ES-I3 (cell line): Measurements from ENCODE around the gene NEAT1.

Source experiments
- H3K36me3 ChIP-seq: 2 replicates; pipeline ENCODE4 v1.6.1; 2013; ENCODE audit warnings: mild to moderate bottlenecking, low read length, control low read depth, moderate library complexity; ENCODE audit not compliant: insufficient read depth
- H3K4me1 ChIP-seq: 2 replicates; pipeline ENCODE4 v1.6.1; 2013; ENCODE audit warnings: mild to moderate bottlenecking, control low read depth, low read length; ENCODE audit not compliant: insufficient read depth
- H3K9ac ChIP-seq: 2 replicates; pipeline ENCODE4 v1.6.1; 2013; ENCODE audit warnings: low read depth, mild to moderate bottlenecking, low read length, moderate library complexity
- H3K9me3 ChIP-seq: 2 replicates; pipeline ENCODE4 v1.6.1; 2013; ENCODE audit warnings: mild to moderate bottlenecking, low read length, moderate library complexity; ENCODE audit not compliant: control insufficient read depth, insufficient read depth

Gene NEAT1

DNA sequence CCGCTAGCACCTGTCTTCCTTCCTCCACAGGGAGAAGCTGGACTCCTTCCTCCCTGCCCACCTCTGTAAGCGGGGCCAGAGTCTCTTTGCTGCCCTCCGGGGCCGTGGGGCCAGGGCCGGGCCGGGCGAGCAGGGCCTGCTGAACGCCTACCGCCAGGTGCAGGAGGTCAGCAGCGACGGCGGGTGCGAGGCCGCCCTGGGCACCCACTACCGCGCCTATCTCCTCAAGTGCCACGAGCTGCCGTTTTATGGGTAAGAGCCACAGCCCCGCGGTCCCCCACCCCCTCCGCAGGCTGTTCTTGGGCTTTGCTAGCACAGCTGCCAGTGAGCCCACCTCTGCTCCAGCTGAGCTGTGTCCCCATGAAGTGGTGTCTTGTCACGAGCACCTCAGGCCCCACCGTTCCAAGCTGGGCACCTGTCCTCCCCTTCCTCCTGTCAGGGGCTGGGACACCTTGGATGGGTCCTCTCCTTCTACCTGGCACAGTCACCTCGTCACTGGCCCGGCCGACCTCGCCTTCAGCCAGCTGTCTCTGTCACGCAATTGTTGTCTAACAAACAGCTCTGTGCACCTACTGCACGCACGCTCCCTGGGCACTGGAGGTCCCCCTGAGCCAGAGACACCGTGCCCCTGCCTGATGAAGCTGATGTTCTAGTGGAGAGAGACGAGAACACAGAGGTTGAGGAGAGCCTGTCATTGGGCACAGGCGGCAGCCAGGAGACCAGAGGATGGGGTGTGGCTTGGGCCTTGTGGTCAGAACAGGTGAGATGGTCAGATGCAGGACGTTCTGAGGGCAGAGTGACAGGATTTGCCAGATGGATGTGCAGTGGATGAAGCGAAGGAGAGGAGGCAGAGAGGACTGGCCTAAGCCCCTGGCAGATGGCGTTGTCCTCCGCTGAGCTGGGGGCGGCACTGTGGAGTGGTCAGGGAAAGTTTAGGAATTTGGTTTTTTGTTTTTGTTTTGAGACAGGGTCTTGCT lies 25.5 kb upstream of the NEAT1 start:
- Histone ChIP-seq H3K9ac (no peak overlapping the region), H3K9me3 (no peaks in the 10 kb centered on the region), H3K36me3 (no peaks in the 10 kb centered on the region), H3K4me1 (no peaks in the 10 kb centered on the region)

DNA sequence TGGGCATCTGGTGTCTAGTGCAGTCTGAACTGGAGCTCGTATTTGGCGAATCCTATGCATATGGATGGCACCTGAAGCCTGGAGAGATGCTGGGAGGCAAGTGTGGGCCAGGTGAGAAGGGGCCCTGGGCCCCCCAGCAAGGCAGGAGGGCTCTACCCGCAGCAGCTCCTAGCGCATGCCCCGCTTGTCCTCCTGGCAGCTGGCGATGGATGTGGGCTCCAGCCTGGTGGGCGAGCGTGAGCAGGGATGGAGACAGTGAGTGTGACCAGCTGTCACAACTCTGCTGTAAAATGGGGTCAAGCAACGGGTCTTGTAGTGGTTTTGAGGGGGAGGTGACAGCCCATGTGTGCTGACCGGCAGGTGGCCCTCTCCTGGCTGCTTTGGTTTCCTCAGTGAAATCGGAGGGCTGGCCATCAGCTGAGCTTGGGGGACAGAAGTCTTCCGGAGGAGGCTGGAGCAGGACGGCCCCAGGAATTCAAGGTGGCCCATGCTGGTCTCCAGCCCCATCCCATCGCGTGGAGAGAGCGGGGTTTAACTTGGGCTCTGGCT lies 24.2 kb upstream of the NEAT1 start:
- Histone ChIP-seq H3K9me3 (no peaks in the 10 kb centered on the region), H3K36me3 (no peaks in the 10 kb centered on the region), H3K9ac (no peak overlapping the region), H3K4me1 (no peaks in the 10 kb centered on the region)

- H3K9me3 ChIP-seq: no peaks in the 10 kb centered on the region
- H3K36me3 ChIP-seq: no peaks in the 10 kb centered on the region
- no peak overlapping the region for H3K9ac ChIP-seq
- H3K4me1 ChIP-seq: no peaks in the 10 kb centered on the region
These were observed 23.3 kb upstream of the NEAT1 start for GRCh38 chr11:65399249-65399648.

DNA sequence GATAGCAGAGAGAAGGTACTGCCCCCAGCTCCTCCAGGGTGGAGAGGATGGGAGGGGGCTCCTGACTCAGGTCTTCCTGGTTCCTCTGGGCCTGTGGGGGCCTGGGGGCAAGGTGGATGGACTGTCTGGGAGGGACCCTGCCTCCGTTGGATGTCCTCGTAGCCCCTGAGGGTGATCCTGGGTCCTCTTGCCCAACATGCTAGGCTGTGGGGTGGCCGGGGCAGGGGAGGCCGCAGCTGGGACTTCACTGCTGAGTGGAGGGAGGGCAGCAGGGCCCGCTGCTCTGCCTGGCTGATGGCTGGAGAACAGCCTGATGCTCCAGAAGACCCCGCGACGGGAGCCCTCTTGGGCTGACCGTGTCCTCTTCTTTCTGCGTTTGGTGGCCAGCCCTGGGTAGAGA lies 22.8 kb upstream of the NEAT1 start:
- Histone ChIP-seq H3K9me3 (no peaks in the 10 kb centered on the region), H3K4me1 (no peaks in the 10 kb centered on the region), H3K9ac (no peak overlapping the region), H3K36me3 (no peaks in the 10 kb centered on the region)

GRCh38 chr11:65400307-65401072 lies 22.1 kb upstream of the NEAT1 start:
- Histone ChIP-seq H3K9ac (no peak overlapping the region), H3K9me3 (no peaks in the 10 kb centered on the region), H3K4me1 (no peaks in the 10 kb centered on the region), H3K36me3 (no peaks in the 10 kb centered on the region)

DNA sequence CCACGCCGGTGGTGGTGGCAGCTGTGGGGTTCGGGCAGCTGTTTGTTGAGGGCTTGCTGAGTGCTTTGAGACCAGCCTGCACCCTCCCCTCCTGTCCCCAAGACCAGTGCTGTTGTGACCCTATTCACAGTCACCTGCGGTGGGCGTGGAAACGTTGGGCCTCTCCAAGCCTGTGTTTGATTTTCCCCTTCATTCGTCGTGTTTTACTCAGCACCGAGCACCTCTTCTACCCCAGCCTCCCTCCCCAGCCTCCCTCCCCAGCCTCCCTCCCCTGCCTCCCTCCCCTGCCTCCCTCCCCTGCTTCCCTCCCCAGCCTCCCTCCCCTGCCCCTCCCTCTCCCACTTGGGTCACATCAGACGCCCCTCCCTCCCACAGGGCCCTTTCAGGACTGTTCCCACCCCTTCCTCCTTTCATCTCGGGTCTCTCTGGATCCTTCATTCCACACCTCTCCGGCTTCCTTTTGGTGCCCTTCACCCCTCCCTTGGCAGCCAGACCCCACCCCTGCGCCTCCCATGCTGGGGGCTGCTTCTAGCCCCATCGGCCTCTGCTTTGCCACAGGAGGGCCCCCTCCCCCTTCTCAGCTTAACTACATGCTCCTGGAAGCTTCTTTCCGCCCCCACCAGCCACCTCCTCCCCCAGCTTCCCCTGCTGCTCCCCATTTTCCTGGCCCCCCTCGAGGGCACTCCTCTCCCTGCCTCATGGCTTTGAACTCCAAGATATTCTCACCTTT lies 21.4 kb upstream of the NEAT1 start:
- H3K9me3 ChIP-seq: no peaks in the 10 kb centered on the region
- H3K9ac ChIP-seq: no peak overlapping the region
- no peaks in the 10 kb centered on the region for H3K4me1 ChIP-seq
- H3K36me3 ChIP-seq: no peaks in the 10 kb centered on the region

GRCh38 chr11:65401803-65402248 lies 20.8 kb upstream of the NEAT1 start:
- H3K9me3 ChIP-seq: no peaks in the 10 kb centered on the region
- H3K9ac ChIP-seq: no peak overlapping the region
- H3K4me1 ChIP-seq: no peaks in the 10 kb centered on the region
- no peaks in the 10 kb centered on the region for H3K36me3 ChIP-seq

GRCh38 chr11:65402790-65403189 lies 19.8 kb upstream of the NEAT1 start:
- Histone ChIP-seq H3K9me3 (no peaks in the 10 kb centered on the region), H3K9ac (no peak overlapping the region), H3K4me1 (no peaks in the 10 kb centered on the region), H3K36me3 (no peaks in the 10 kb centered on the region)

DNA sequence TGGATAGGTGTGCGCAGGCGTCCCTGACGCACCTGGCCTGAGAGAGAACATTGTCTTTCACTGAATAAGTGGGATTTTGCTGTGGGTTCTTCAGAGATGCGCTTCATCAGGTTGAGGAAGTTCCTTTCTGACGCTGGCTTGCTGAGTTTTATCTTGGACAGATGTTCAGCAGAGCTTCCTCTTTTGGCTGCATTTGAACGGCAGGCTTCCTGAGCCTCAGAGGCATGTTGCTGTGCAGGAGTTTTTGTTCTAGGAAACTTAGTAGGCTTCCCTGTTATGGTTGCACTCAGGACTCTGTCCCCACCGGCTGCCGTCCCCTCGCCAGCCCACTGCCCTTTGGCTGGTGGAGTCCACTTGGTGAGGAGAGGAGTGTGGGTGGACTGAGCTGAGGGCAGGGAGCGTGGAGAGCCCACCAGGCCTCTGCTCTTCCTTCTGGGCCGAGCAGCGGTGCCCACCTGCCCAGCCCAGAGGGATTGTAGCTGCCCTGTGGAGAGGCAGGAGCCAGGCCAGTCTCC lies 18.9 kb upstream of the NEAT1 start:
- H3K36me3 ChIP-seq: 0 out of 2 replicates have a peak, but pooled peaks cover under 1% of the 10 kb centered on the region
- no peaks in the 10 kb centered on the region for H3K9me3 ChIP-seq
- no peaks in the 10 kb centered on the region for H3K4me1 ChIP-seq
- H3K9ac ChIP-seq: no peak overlapping the region

DNA sequence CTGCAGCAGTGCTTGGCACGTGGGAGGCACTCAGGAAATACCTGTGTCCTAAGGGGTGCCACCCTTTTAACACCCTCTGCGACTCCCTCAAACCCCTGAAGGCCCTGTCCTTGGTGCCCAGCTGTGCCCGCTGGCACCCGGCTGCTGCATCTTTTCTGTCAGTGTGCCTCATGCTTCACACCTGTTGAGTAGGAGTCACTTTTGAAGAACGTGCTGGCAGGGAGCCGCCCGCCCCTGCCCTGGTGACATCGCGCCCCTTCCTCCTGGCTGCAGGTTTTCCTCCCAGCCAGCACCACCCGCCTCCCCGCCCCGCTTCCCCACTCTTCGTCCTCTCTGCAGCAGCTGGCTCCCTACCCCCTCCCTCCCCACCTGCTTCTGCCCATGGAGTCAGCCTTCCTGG lies 18.4 kb upstream of the NEAT1 start:
- H3K36me3 ChIP-seq: 0 out of 2 replicates have a peak, but pooled peaks cover 3% of the 10 kb centered on the region
- H3K9me3 ChIP-seq: no peaks in the 10 kb centered on the region
- H3K9ac ChIP-seq: no peak overlapping the region
- H3K4me1 ChIP-seq: no peaks in the 10 kb centered on the region

DNA sequence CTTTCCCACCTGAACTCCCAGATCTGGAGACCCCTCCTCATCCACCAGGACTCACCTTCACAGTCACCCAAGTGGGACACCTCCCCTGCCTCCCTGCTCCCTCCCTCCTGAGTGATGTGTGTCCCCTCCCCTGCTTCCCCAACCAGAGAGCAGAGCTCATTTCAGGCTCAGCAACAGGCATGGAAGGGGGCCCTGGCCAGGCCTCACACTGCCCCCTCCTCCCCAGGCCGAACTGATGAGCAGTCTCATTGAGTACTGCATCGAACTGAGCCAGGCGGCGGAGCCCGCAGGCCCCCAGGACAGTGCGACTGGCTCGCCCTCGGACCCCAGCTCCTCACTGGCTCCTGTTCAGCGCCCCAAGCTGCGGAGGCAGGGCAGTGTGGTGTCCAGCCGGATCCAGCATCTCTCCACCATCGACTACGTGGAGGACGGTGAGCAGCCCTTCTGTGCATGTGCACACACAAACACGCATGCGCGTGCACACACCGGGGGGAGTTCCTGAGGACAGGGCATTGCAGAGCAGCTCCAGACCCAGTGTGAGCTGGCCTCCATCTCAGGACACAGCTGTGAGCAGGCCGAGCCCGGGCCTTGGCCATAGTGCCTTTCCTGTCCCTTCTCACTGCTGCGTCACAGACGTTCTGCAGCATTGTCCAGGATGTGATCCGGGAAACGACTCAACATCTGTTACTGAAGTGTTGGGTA lies 17.8 kb upstream of the NEAT1 start:
- H3K9ac ChIP-seq: no peak overlapping the region
- H3K36me3 ChIP-seq: 0 out of 2 replicates have a peak, but pooled peaks cover 3% of the 10 kb centered on the region
- H3K4me1 ChIP-seq: no peaks in the 10 kb centered on the region
- no peaks in the 10 kb centered on the region for H3K9me3 ChIP-seq

DNA sequence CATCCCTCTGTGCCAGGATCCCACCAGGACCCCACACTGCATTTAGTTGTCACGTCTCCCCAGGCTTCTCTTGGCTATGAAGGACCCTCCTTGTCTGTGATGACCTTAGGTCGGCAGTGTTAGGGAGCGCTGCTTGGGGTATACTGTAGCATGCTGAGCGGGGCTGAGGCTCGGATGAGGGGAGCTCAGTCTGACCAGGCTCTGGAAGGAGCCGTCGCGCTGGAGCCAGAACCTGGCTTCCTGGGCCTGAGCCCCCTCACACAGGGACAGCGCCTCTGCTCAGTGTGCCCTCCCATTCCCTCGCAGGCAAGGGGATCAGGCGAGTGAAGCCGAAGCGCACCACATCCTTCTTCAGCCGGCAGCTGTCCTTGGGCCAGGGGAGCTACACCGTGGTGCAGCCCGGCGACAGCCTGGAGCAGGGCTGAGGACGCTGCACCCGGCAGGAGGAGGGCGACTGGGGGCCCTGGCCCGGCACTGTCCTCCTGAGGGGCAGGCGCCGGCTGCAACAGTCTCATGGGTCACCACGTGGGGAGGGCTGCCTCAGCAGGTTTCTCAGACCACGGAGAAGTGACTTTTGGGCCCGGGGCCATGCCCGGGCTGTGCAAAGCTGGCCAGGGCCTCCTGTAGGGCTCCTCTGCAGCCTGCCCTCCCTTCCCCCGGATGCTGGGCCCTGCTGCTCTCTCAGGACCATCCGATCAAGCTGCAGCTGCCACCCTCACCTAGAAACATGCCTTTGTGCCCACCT lies 11.5 kb upstream of the NEAT1 start:
- H3K9ac ChIP-seq: no peak overlapping the region
- no peaks in the 10 kb centered on the region for H3K9me3 ChIP-seq
- H3K36me3 ChIP-seq: 0 out of 2 replicates have a peak, but pooled peaks cover 3% of the 10 kb centered on the region
- H3K4me1 ChIP-seq: peaks cover 5% of the 10 kb centered on the region; the same call in 1 of the 2 replicates

DNA sequence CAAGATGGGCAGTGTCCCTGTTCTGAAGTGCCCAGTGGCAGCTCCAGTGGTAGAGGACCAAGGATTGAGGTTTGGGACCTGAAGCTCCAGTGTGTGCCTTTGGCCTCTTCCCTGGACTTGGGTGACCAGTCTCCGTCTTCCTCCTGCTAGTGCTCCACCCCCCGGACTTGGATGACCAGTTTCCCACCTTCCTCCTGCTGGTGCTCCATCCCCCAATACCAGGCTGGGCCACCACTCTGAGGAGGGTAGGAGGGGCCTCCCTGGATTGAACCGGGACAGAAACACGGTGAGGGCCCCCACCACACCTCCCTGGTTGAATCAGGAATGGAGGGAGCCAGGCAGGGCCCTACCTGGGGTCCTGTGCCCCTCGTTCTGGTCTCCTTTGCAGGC lies 10.9 kb upstream of the NEAT1 start:
- no peak overlapping the region for H3K9ac ChIP-seq
- peaks cover 8% of the 10 kb centered on the region; the same call in 1 of the 2 replicates for H3K4me1 ChIP-seq
- no peaks in the 10 kb centered on the region for H3K9me3 ChIP-seq
- H3K36me3 ChIP-seq: 0 out of 2 replicates have a peak, but pooled peaks cover 3% of the 10 kb centered on the region
